ENCODE results near the gene GARIN1A.
A peak's percentile ranks its signal among the peaks of the same experiment; 100 is the strongest.
"Not testable (repeated sequence)": the region's sequence is repeated elsewhere in the genome, so short reads cannot be mapped to it uniquely, and the experiment has no call there.

The GARIN1A gene

DNA sequence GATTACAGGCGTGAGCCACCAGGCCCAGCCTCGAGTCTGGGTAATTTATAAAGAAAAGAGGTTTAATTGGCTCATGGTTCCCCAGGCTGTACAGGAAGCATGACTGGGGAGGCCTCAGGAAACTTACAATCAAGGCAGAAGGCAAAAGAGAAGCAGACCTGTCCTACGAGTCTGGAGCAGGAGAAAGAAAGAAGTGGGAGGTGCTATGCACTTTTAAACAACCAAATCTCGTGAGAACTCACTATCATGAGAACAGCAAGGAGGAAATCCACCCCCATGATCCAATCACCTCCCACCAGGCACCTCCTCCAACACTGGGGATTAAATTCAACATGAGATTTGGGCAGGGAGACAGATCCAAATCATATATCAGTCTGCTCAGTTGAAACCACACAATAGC, 11.6 kb downstream of the GARIN1A start:
- not testable (repeated sequence) for DNase-seq

- no peak for DNase-seq
Measured at GRCh38 chr7:128687131-128687530, 15.0 kb downstream of the GARIN1A start.

GRCh38 chr7:128688492-128688891, 16.4 kb downstream of the GARIN1A start:
- no peak for DNase-seq

GRCh38 chr7:128689161-128689935, 17.3 kb downstream of the GARIN1A start:
- DNase-seq, result not testable (repeated sequence)

DNA sequence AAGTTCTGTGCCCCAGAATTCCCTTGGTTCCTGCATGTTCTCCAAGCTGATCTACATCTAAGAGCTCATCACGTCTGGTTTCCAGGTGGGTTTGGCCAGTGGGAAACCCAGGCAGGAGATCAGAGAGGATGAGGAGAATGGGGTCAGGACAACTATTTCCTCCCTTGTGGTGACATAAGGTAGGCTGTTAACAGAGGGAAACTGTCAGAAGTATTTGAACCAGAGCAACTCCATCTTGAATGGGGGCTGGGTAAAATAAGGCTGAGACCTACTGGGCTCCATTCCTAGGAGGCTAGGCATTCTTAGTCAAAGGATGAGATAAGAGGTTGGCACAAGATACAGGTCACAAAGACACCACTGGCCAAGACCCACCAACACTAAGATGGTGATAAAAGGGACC, 19.1 kb downstream of the GARIN1A start:
- no peak for DNase-seq

GRCh38 chr7:128692623-128693270, 20.7 kb downstream of the GARIN1A start:
- no peak for DNase-seq

- DNase-seq, result no peak
Measured at GRCh38 chr7:128693373-128694015, 21.4 kb downstream of the GARIN1A start.

GRCh38 chr7:128694738-128695137, 22.6 kb downstream of the GARIN1A start:
- DNase-seq, result no peak

DNA sequence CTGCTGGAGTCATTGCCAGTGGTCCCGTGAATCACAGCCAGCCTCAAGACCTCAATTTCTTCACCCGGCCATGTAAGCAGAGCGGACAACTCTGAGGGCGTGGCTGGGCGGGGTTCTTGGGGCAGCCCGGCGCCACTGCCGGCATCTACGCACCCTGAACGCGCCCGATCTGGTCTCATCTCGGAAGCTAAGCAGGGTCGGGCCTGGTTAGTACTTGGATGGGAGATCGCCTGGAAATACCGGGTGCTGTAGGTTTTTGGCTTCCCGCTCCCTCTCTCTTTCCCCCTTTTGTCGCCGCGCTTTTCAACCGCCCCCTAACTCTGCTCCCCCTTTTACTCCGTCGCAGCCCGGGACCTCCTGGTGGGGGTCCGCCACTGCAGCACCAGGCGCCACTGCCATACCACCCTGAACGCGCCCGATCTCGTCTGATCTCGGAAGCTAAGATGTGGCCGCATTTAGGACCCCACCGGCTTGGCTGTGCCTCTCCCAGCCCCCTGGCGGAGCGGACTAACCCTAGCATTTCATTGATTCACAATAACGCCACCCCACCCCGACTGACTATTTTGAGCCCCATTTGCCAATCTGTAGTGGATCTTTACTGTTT, 25.3 kb downstream of the GARIN1A start:
- DNase-seq, result peak; percentile 74

- DNase-seq, result no peak
Measured at GRCh38 chr7:128699196-128699712, 27.2 kb downstream of the GARIN1A start.

- DNase-seq, result no peak
Measured at GRCh38 chr7:128699895-128700294, 27.8 kb downstream of the GARIN1A start.

DNA sequence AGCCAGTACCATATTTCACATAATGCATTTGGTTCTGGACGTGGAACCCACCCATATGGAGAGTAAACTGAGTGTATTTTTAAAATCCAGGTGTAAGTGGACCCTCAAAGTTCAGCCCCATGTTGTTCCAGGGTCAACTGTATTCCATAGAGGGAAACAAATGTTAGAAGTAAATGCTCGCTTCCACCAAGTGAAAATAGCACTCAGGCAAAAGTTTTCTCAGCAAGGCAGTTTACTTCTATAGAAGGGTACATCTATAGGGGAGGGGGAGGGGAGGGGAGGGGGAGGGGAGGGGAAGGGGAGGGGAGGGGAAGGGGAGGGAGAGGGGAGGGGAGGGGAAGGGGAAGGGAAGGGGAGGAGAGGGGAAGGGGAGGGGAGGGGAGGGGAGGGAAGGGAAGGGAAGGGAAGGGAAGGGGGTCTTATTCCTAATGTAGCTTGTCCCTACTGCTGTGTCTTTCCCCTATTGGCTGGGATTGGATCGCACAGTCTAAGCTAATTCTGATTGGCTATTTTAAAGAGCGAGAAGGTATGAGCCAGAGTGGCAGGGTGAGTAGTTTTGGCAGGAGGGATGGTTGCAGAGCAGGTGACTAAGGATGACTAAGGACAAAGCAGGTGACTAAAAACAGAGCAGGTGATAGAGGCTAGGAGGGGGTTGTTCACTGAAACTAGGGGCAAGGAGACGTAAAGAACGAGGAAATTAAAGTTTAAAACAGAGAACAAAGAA, 29.1 kb downstream of the GARIN1A start:
- no peak for DNase-seq

GRCh38 chr7:128703609-128704241, 31.6 kb downstream of the GARIN1A start:
- DNase-seq, result no peak

- no peak for DNase-seq
Measured at GRCh38 chr7:128705891-128706333, 33.8 kb downstream of the GARIN1A start.

DNA sequence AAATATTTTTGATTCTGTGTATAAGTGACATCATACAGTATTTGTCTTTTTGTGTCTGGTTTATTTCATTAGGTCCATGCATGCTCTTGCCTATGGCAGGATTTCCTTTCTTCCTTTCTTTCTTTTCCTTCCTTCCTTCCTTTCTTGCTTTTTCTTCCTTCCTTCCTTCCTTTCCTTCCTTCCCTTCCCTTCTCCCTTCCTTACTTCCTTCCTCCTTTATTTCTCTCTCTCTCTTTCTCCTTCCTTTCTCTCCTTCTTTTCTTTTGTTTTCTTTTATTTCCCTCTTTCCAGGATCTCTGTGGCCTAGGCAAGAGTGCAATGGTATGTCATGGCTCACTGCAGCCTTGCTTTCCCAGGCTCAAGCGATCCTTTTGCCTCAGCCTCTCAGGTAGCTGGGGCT, 35.7 kb downstream of the GARIN1A start:
- no peak for DNase-seq

- no peak for DNase-seq
Measured at GRCh38 chr7:128708235-128708634, 36.1 kb downstream of the GARIN1A start.

DNA sequence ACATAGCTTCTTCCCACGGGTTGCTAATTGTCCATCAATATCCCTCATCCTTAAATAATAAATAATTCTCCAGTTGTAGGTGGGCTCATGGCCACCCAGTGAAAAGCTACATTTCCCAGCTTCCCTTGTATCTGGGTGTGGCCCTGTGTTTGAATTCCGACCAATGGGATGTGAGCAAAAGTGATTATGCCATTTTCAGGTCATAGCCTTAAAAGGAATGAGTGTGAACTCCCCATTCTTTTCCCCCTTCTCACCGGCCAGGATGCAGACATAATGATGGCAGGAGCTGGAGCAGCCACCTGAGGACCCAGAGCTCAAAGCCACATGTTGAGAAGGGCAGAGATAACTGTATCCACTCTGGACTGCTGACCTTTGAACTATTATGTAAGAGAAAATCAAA, 36.7 kb downstream of the GARIN1A start:
- no peak for DNase-seq

- DNase-seq, result no peak
Measured at GRCh38 chr7:128710481-128710880, 38.4 kb downstream of the GARIN1A start.

GRCh38 chr7:128713794-128714193, 41.7 kb downstream of the GARIN1A start:
- no peak for DNase-seq

DNA sequence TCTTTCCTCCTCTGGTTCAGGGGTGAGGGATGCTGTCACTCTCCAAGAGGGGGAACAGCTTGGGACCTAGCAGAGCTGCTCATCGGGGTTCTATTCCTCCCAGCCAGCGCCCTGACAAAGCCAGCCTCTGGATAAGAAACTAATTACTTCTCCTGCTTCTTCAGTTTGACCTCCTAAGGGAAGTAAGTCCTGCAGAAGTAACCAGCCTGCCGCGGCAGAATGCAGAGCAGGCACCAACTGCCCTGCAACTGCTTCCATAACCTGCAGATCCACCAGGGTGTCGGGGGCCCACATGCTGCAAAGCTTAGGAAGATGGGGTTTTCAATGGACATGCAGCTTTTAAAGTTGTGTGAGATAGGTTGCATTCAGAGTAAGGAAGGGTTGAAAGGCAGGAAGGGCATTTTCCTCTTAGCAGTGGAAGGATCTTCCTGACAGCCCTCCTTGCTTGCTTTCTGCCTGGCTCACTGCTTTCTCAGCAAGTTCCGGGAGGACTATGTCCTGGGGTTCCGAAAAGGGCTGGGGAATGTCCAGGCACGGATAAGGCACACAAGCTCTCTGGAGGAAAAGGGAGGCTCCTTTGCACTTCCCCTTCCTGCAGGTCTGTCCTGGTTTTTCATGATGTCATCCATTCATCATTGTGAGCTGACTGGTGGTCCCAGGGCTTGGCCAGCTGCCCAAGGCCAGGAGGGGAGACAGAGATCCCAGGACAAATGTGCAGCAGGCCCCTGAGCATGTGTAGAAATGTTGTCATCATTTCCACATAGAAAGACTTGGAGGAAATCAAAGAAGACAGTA, 42.8 kb downstream of the GARIN1A start:
- DNase-seq, result no peak

GRCh38 chr7:128718967-128719642, 47.0 kb downstream of the GARIN1A start:
- no peak for DNase-seq
